ENCODE measurements around the gene KRT28. TPM values are rescaled to one million over a fixed set of nuclear protein-coding genes. Genes with fewer than 3 reads are reported as not detected.
"Not testable (repeated sequence)": the region's sequence is repeated elsewhere in the genome, so short reads cannot be mapped to it uniquely, and the experiment has no call there.

Gene KRT28
- total RNA-seq, 1 experiment from 2014 or later = not detected

DNA sequence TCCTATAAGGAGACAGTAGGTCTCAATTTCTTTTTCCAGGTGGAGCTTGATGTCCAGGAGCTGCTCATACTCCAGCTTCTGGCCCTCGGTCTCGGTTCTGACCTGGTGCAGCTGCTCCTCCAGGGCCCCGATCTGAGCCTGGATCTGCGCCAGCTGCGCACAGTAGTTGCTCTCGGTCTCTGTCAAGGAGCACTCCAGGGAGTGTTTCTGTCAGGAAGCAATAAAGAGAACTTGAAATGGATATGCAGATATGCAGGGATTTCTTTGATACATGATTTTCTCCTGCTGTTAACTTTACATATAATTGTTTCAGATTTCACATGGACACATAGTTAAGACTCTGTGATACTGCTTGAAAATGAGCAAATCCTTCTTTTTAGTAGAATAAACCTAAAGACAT, 49.4 kb downstream of the KRT28 start:
- ChIA-PET POLR2A (ENCODE audit: unreplicated experiment) (no interaction called here), CTCF (no interaction called here)
- TF ChIP-seq EZH2 (IDR thresholded peaks at IDR 0.05; ENCODE audit: low read depth) = no peak
- TF ChIP-seq, protein P1, sequence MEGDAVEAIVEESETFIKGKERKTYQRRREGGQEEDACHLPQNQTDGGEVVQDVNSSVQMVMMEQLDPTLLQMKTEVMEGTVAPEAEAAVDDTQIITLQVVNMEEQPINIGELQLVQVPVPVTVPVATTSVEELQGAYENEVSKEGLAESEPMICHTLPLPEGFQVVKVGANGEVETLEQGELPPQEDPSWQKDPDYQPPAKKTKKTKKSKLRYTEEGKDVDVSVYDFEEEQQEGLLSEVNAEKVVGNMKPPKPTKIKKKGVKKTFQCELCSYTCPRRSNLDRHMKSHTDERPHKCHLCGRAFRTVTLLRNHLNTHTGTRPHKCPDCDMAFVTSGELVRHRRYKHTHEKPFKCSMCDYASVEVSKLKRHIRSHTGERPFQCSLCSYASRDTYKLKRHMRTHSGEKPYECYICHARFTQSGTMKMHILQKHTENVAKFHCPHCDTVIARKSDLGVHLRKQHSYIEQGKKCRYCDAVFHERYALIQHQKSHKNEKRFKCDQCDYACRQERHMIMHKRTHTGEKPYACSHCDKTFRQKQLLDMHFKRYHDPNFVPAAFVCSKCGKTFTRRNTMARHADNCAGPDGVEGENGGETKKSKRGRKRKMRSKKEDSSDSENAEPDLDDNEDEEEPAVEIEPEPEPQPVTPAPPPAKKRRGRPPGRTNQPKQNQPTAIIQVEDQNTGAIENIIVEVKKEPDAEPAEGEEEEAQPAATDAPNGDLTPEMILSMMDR (conservative IDR thresholded peaks at IDR 0.05) = no peak
- Histone ChIP-seq H3K36me3 (ENCODE audit: low read depth) (no peaks in the 10 kb centered on the region), H3K9me2 (ENCODE audit: insufficient read depth) (no peaks in the 10 kb centered on the region), H3K4me3 (no peak overlapping the region), H3K4me2 (no peak overlapping the region), H3K4me1 (replicated peaks; ENCODE audit: insufficient read depth) (no peaks in the 10 kb centered on the region), H3K27me3 (ENCODE audit: insufficient read depth, low read depth) (0 out of 2 replicates have a peak, but pooled peaks cover 2% of the 10 kb centered on the region), H3K27ac (no peak overlapping the region), H2AFZ (no peak overlapping the region), H3K79me2 (ENCODE audit: low read depth) (no peaks in the 10 kb centered on the region), H3F3A (ENCODE audit: insufficient read depth, low read depth) (no peaks in the 10 kb centered on the region), H4K20me1 (ENCODE audit: insufficient read depth) (no peaks in the 10 kb centered on the region), H3K9me3 (ENCODE audit: insufficient read depth, low read depth) (no peaks in the 10 kb centered on the region)
- intact Hi-C loops (cut with micrococcal nuclease; ENCODE audit: unreplicated experiment) = no loop called here
- no peak for DNase-seq
- no TSS peak for BruUV-seq (replicated peaks)

DNA sequence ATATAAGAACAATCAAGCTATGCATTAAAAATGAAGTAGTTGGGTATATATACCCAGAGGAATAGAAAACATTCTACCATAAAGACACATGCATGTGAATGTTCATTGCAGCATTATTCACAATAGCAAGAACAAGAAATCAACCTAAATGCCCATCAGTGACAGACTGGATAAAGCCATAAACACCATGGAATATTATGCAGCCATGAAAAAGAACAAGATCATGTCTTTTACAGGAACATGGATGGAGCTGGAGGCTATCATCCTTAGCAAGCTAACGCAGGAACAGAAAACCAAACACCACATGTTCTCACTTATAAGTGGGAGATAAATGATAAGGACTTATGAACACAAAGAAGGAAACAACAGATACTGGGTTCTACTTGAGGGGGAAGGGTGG, 51.1 kb downstream of the KRT28 start:
- H3K4me2 ChIP-seq; H3K9me2 ChIP-seq (ENCODE audit: insufficient read depth); H3K4me1 ChIP-seq (replicated peaks; ENCODE audit: insufficient read depth); POLR2A ChIA-PET (ENCODE audit: unreplicated experiment); H3K27me3 ChIP-seq (ENCODE audit: insufficient read depth, low read depth); H4K20me1 ChIP-seq (ENCODE audit: insufficient read depth); H3K4me3 ChIP-seq; CTCF ChIA-PET; BruUV-seq (replicated peaks); H2AFZ ChIP-seq; intact Hi-C loops (cut with micrococcal nuclease; ENCODE audit: unreplicated experiment); DNase-seq; H3F3A ChIP-seq (ENCODE audit: insufficient read depth, low read depth); H3K9me3 ChIP-seq (ENCODE audit: insufficient read depth, low read depth); H3K27ac ChIP-seq; H3K36me3 ChIP-seq (ENCODE audit: low read depth); H3K79me2 ChIP-seq (ENCODE audit: low read depth): not testable (repeated sequence)

Other genes starting within 250 kb of the KRT28 start
- not detected in 2 replicates for gene CCR7, start 234.5 kb downstream of the KRT28 start, total RNA-seq (2021)
- 75.0 and 90.8 TPM in 2 replicates for gene SMARCE1, start 152.1 kb downstream of the KRT28 start, total RNA-seq (2021)
- gene KRT222, start 134.8 kb downstream of the KRT28 start, total RNA-seq (2021) = not detected in 2 replicates
- not detected in 2 replicates for gene KRT24, start 96.2 kb downstream of the KRT28 start, total RNA-seq (2021)
- not detected in 2 replicates for gene KRT25, start 44.6 kb downstream of the KRT28 start, total RNA-seq (2021)
- not detected in 2 replicates for gene KRT26, start 27.8 kb downstream of the KRT28 start, total RNA-seq (2021)
- gene KRT27, start 17.4 kb downstream of the KRT28 start, total RNA-seq (2021) = not detected in 2 replicates
- gene KRT10, start 22.7 kb upstream of the KRT28 start, total RNA-seq (2021) = 22.5 and 49.4 TPM in 2 replicates
- not detected in 2 replicates for gene KRT12, start 67.3 kb upstream of the KRT28 start, total RNA-seq (2021)
- gene KRT20, start 85.3 kb upstream of the KRT28 start, total RNA-seq (2021) = not detected in 2 replicates
- gene KRT23, start 137.7 kb upstream of the KRT28 start, total RNA-seq (2021) = not detected in 2 replicates
- not detected in 2 replicates for gene KRT39, start 167.0 kb upstream of the KRT28 start, total RNA-seq (2021)
- not detected in 2 replicates for gene KRT40, start 184.4 kb upstream of the KRT28 start, total RNA-seq (2021)
- not detected in 2 replicates for gene KRTAP3-3, start 194.2 kb upstream of the KRT28 start, total RNA-seq (2021)
- gene KRTAP3-2, start 199.9 kb upstream of the KRT28 start, total RNA-seq (2021) = not detected in 2 replicates
- not detected in 2 replicates for gene KRTAP3-1, start 209.2 kb upstream of the KRT28 start, total RNA-seq (2021)
- not detected in 2 replicates for gene KRTAP1-5, start 227.2 kb upstream of the KRT28 start, total RNA-seq (2021)
- not detected in 2 replicates for gene KRTAP1-4, start 230.2 kb upstream of the KRT28 start, total RNA-seq (2021)
- not detected in 2 replicates for gene KRTAP1-3, start 234.9 kb upstream of the KRT28 start, total RNA-seq (2021)
- gene KRTAP1-1, start 241.5 kb upstream of the KRT28 start, total RNA-seq (2021) = not detected in 2 replicates
- gene KRTAP2-1, start 247.4 kb upstream of the KRT28 start, total RNA-seq (2021) = not detected in 2 replicates

Measured in PC-9 (cell line).